Spleen (tissue), 7 donors: ENCODE data around the gene HBD.

Experiments
- POLR2A ChIP-seq, 3 donors: fragments of 450-650 bp; IDR thresholded peaks; one replicate each; pipeline ENCODE4 v1.5.1; 2017; ENCODE audit warnings: antibody characterized with exemption in 3 of 3, mild to moderate bottlenecking in 1 of 3
- POLR2AphosphoS5 ChIP-seq, 3 donors: sonication (generic); formaldehyde crosslinking; IDR thresholded peaks; one replicate each; pipeline ENCODE4 v1.5.1; 2017; ENCODE audit warnings: antibody characterized with exemption in 3 of 3
- TF ChIP-seq, protein P1 (sequence below), 11 experiments: fragments of 200-600 bp in 7 of 11; fragments of 450-650 bp in 4 of 11; sonication (generic) in 4 of 11; IDR thresholded peaks in 8 of 11; conservative IDR thresholded peaks in 3 of 11; 1 replicate in 7 of 11; 2 replicates in 4 of 11; pipeline versions ENCODE4 v1.4.0 to v1.8.0; 2016 to 2021; ENCODE audit warnings: antibody characterized with exemption in 11 of 11, inconsistent platforms in 4 of 11, mild to moderate bottlenecking in 1 of 11
- donor health status: DM: no; HTN: no; CAD: no; lungs with moderate emphysema.
- donor health status: DM: no; HTN: no; CAD: no.
- donor health status: DM: no; HTN: no; CAD: no.

DNA sequence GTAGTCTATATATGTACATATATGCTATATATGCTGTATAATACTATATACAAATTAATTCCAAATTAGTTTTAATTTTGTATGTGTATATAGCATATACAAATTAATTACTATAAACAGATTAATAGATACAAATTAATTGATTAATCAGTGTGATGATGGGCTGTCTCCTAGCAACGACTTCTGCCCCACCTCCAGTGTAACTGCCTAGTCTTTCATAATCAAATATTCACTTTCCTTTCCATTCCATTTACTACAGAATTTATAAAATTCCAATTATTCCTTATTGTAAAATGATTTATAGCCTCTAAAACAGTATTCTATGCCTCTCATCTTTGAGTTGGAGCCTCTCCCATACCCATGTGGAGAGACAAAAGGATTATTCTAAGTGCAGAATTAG is 976 bp downstream of the HBD start:
- TF ChIP-seq, protein P1, sequence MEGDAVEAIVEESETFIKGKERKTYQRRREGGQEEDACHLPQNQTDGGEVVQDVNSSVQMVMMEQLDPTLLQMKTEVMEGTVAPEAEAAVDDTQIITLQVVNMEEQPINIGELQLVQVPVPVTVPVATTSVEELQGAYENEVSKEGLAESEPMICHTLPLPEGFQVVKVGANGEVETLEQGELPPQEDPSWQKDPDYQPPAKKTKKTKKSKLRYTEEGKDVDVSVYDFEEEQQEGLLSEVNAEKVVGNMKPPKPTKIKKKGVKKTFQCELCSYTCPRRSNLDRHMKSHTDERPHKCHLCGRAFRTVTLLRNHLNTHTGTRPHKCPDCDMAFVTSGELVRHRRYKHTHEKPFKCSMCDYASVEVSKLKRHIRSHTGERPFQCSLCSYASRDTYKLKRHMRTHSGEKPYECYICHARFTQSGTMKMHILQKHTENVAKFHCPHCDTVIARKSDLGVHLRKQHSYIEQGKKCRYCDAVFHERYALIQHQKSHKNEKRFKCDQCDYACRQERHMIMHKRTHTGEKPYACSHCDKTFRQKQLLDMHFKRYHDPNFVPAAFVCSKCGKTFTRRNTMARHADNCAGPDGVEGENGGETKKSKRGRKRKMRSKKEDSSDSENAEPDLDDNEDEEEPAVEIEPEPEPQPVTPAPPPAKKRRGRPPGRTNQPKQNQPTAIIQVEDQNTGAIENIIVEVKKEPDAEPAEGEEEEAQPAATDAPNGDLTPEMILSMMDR (IDR thresholded peaks at IDR 0.05 in 8 of 11, conservative IDR thresholded peaks at IDR 0.05 in 3 of 11) = no peak
- no peak for TF ChIP-seq POLR2AphosphoS5 (IDR thresholded peaks at IDR 0.05)
- no peak for TF ChIP-seq POLR2A (IDR thresholded peaks at IDR 0.05)
